Iris pigment epithelial cell (primary cell): ENCODE data around the gene PIGV.
"Not testable (repeated sequence)": the region's sequence is repeated elsewhere in the genome, so short reads cannot be mapped to it uniquely, and the experiment has no call there.

ENCODE experiments used
- DNase-seq: peaks from one replicate; pipeline ENCODE4 v3.0.0-alpha.2; 2011; ENCODE audit warnings: low read depth

The PIGV gene

DNA sequence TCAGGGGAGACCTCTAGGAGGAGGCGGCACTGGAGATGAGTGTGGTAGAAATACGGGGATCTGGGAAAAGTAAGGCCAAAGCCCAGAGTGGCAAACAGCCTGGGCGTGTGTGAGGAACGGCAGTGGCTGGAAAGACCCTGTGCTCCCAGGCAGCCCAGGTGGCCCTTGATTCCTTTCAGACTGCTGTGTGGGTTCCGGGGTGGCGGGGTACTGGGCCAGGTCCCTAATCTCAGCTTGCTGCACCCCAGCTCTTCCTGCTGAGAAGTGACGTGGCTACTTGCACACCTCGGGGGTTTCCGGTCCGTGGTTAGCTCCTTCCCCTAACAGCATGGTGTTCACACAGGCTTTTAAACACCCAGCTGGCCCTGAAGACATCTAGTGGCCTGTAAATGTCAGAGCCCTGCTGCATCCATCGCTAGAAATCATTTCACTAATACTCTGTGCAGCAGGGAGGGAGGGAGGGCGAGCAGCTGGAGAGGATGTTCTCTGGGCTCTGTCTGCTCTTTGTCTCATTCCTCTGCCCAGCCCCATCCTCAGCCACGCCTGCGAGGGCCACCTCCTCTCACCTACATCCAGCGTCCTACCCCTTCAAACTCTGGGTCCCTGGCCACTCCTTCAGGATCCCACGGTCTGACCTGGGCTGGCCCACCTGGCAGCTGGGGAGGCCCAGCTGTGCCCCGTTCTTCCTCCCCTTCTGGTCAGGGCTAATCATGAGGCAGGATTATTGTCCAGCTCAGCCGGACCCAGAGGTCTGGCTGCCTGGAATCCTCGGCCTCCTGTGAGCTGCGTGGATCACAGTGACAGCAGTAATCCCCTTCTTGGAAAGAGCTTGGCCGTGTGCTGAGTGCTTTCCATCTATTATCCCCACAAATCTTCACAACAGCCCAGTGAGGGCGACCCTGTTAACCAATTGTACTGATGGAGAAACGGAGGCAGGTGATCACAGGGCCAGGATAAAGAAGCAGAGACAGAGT is 46.0 kb downstream of the PIGV start:
- DNase-seq = no peak

DNA sequence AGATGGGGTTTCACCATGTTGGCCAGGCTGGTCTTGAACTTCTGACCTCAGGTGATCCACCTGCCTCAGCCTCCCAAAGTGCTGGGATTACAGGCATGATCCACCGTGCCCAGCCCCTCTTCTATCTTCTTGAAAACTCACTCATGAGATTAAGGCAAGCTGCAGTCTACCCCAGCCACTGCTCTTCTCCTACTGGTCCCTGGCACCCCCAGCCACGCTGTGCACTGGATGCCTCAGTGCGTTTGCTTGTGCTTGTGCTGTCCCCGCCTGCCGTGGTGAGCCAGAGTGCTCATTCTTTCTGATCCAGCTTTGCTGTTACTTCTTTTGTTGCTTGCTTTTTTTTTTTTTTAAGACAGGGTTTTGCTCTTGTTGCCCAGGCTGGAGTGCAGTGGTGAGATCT is 49.9 kb downstream of the PIGV start:
- DNase-seq = not testable (repeated sequence)

DNA sequence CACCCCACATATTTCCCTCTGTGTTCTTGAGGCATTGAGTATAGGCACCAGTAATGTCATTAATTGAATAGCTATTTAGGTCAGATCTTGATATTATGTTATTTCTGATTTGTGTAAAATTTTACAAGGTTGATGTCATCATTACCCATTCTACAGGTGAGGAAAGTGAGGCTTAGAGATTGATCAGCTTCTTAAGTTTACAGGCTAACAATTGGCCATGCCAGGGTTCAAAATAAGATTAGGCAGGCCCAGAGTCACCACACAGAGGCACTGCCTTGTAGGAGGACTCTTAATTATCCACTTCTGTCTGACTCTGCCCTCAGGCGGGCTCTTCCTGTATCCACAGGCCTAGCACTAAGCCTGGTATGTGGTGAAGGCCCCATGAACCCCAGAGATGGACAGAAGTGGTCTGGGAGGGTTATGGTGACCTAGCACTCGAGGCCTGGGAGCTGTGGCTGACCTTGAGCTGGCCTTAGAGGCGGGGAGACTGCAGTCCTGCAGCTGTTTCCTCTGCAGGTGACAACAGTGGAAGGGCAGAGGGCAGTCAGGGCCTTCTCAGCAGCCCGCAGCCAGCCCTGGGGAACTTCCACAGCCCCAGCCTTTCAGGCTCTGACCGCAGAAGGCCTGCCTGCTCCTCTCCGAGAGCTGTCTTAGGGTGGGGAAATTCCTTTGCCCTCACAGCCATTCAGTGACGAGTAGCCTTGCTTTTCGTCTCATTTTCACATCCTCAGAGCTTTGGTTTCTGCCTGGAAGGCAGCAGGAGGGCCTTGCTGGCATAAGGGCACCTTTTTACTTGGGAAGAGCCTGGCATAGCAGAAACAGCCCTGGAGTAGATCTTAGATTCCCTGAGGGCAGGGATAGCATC is 51.0 kb downstream of the PIGV start:
- no peak for DNase-seq

DNA sequence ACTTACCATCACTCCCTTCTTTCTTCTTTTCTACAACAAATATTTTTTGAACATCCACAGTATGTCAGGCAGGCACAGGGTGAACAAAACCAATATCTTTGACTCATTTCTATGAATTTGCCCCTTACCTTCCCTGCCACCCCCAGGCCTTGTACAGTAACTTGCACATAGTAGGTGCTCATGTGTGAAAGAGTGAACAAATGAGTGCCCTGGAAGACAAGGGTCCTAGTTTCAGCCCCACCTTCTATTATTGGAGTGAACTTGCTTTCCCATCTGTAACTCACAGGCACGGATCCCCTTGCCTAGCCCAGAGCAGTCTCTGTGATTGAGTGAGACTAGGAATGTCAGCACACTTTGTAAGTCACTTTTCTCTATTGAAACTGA is 51.6 kb downstream of the PIGV start:
- DNase-seq = no peak

DNA sequence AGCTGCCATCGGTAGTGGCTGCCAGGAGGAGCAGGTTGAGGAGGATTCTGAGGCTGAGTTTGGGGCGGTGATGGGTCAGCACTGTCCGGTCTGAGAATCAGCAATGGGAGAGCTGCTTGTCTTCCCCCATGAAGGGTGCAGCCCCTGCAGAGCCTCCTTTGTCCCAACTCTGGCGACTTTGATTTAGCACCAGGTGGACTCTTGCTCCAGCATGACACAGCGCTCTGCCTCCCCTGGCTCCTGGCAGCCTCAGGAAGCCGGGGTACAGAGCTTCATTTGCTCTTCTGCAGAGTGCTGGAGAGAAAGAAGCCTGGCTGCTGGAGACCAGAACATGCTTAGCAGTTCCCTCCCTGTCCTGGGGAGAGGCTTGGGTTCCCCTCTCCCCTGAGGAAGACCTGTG is 52.0 kb downstream of the PIGV start:
- no peak for DNase-seq

DNA sequence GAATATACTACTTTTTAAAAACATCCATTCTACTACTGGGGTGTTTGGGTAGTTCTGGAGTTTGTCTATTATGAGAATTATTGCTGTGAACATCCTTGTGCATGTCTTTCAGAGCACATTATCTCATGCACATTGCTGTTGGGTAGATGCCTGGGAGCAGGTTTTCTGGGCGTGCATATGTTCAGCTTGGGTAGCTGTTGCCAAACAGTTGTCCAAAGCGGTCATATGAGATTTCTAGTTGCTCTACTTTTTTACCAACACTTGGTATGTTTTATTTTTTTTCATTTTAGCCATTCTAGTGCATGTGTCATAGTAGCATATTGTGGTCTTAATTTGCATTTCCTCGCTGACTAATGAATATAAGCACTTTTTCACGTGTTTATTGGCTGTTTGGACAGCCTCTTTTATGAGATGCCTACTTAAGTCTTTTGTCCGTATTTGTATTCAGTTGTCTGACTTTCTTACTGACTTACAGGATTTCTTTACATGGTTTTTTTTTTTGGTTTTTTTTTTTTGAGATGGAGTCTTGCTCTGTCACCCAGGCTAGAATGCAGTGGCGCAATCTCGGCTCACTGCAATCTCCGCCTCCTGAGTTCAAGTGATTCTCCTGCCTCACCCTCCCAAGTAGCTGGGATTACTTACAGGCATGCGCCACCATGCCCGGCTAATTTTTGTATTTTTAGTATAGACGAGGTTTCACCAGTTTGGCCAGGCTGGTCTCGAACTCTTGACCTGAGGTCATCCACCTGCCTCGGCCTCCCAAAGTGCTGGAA is 56.9 kb downstream of the PIGV start:
- DNase-seq = no peak

DNA sequence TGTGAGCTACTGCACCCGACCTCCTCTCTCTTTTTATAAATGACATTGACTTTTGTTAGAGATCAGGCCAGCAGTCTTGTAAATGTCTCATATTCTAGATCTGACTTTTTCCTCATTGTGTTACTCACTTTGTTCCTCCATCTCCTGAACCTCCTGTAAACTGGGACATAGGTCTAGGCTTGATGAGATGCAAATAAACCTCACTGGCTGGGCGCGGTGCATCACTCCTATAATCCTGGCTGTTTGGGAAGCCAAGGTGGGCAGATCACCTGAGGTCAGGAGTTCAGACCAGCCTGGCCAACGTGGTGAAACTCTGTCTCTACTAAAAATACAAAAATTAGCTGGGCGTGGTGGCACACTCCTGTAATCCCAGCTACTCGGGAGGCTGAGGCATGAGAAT is 60.1 kb downstream of the PIGV start:
- not testable (repeated sequence) for DNase-seq
